IPS-NIHi7 (cell line): ENCODE measurements around the gene PPFIBP2.

Source experiments
- DNase-seq: peaks from one replicate; pipeline ENCODE4 v3.0.0; 2012; ENCODE audit warnings: mixed read lengths; ENCODE audit errors: extremely low spot score

The PPFIBP2 gene

GRCh38 chr11:7600205-7600775 is 86.5 kb downstream of the PPFIBP2 start:
- peak; percentile 26 for DNase-seq

GRCh38 chr11:7603031-7603781 is 89.4 kb downstream of the PPFIBP2 start:
- DNase-seq, result no peak

- DNase-seq, result no peak
Measured at GRCh38 chr11:7604331-7604955, 90.6 kb downstream of the PPFIBP2 start.

GRCh38 chr11:7605186-7605943 is 91.6 kb downstream of the PPFIBP2 start:
- no peak for DNase-seq

- DNase-seq, result no peak
Measured at GRCh38 chr11:7606496-7606895, 92.7 kb downstream of the PPFIBP2 start.

GRCh38 chr11:7609015-7609414 is 95.2 kb downstream of the PPFIBP2 start:
- no peak for DNase-seq

- no peak for DNase-seq
Measured at GRCh38 chr11:7609521-7609920, 95.7 kb downstream of the PPFIBP2 start.

GRCh38 chr11:7610393-7610792 is 96.6 kb downstream of the PPFIBP2 start:
- no peak for DNase-seq

GRCh38 chr11:7611411-7611810 is 97.6 kb downstream of the PPFIBP2 start:
- no peak for DNase-seq

- DNase-seq, result no peak
Measured at GRCh38 chr11:7612056-7612660, 98.4 kb downstream of the PPFIBP2 start.

GRCh38 chr11:7612661-7613393 is 99.0 kb downstream of the PPFIBP2 start:
- no peak for DNase-seq

GRCh38 chr11:7613394-7613720 is 99.6 kb downstream of the PPFIBP2 start:
- DNase-seq, result no peak

- no peak for DNase-seq
Measured at GRCh38 chr11:7614656-7615055, 100.9 kb downstream of the PPFIBP2 start.

- DNase-seq, result no peak
Measured at GRCh38 chr11:7617032-7617431, 103.2 kb downstream of the PPFIBP2 start.

- DNase-seq, result no peak
Measured at GRCh38 chr11:7619322-7619721, 105.5 kb downstream of the PPFIBP2 start.

- DNase-seq, result no peak
Measured at GRCh38 chr11:7621090-7621489, 107.3 kb downstream of the PPFIBP2 start.

- DNase-seq, result no peak
Measured at GRCh38 chr11:7621554-7621953, 107.8 kb downstream of the PPFIBP2 start.

GRCh38 chr11:7622721-7623120 is 108.9 kb downstream of the PPFIBP2 start:
- no peak for DNase-seq

GRCh38 chr11:7628660-7629059 is 114.9 kb downstream of the PPFIBP2 start:
- no peak for DNase-seq

- no peak for DNase-seq
Measured at GRCh38 chr11:7630002-7630401, 116.2 kb downstream of the PPFIBP2 start.

- no peak for DNase-seq
Measured at GRCh38 chr11:7632211-7632610, 118.4 kb downstream of the PPFIBP2 start.
